HG03378 (cell line): ENCODE results near the gene RIPPLY3.

Experiments used
- ATAC-seq: cut with Tn5 transposase; IDR thresholded peaks from one replicate; pipeline ENCODE4 v1.9.1; 2021; ENCODE audit warnings: mild to moderate bottlenecking, moderate library complexity; ENCODE audit not compliant: unreplicated experiment

The RIPPLY3 gene

DNA sequence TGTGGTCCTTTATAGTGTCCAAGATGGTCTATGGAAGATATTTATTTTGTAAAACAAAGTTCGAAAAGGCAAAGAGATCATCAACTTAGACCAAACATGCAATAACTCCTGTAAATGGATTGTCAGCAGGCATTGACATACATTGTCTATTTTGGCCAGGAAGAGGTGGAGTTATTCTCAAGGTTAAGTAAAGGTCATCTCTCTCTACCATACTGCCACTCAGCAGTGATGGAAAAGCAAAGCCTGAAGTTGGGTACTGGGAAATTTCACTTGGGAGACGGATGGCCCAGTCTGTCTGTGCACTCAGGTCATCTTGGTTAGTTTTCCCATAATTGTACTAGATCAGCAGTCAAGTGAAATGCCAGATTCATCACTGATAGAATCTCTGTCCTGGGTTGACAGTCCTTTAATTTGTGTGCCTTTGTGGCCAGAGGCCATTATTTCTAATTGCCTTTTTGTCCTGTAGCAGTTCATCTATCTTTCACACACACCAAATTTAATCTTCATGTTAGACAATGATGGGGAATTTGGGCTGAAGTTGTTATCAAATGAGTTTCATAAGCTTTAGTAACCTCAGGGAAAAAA is 48.9 kb downstream of the RIPPLY3 start:
- no peak for ATAC-seq

- no peak for ATAC-seq
Observed at GRCh38 chr21:37057614-37058013, 51.1 kb downstream of the RIPPLY3 start.

- no peak for ATAC-seq
Observed at GRCh38 chr21:37058261-37058660, 51.8 kb downstream of the RIPPLY3 start.

GRCh38 chr21:37059181-37059580 is 52.7 kb downstream of the RIPPLY3 start:
- ATAC-seq = no peak

- ATAC-seq = no peak
Observed at GRCh38 chr21:37060296-37060695, 53.8 kb downstream of the RIPPLY3 start.

DNA sequence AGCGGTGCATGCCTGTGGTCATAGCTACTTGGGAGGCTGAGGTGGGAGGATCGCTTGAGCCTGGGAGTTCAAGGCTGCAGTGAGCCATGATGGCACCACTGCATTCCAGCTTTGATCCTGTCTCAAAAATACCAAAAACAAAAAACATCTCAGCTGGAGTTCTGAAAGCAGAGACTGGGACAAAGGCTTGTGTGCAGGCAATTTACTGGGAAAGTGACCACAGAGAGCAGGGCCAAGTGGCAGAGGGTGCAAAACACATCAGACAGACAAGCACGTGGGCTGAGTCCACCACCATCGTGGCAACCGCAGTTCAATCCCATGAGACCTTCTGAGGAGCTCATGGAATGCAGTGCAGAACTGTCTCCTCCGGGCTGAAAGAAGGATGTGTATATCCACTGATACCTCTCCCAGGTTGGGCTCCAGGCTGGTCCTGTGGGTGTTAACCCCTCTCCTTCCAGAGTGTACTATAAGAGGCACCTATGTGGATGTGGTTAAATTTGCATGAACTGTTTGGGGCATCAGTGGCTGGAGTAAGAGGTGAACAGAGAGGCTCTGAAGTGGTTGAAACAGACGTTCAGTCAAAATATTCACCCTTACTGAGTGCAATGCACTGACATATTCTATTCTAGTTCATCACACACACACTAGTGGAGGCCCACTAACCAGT is 55.6 kb downstream of the RIPPLY3 start:
- ATAC-seq = no peak

- no peak for ATAC-seq
Observed at GRCh38 chr21:37062593-37062935, 56.1 kb downstream of the RIPPLY3 start.

DNA sequence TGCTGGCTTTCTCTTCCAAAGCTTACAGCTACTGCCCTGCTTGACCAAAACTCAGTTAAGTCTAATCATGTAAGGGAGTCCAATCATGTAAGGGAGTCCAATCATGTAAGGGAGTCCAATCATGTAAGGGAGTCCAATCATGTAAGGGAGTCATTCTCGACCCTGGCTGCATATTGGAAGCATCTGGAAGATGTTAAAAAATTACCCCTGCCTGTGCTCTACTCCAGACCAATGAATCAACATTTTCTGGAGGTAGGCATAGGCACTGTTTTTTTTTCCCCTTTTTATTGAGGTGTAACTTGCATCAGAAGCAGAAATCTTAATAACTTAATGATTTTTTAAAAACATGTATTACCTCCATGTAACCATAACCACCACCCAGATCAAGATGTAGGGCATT is 56.9 kb downstream of the RIPPLY3 start:
- ATAC-seq = no peak

- ATAC-seq = no peak
Observed at GRCh38 chr21:37064841-37065240, 58.3 kb downstream of the RIPPLY3 start.

DNA sequence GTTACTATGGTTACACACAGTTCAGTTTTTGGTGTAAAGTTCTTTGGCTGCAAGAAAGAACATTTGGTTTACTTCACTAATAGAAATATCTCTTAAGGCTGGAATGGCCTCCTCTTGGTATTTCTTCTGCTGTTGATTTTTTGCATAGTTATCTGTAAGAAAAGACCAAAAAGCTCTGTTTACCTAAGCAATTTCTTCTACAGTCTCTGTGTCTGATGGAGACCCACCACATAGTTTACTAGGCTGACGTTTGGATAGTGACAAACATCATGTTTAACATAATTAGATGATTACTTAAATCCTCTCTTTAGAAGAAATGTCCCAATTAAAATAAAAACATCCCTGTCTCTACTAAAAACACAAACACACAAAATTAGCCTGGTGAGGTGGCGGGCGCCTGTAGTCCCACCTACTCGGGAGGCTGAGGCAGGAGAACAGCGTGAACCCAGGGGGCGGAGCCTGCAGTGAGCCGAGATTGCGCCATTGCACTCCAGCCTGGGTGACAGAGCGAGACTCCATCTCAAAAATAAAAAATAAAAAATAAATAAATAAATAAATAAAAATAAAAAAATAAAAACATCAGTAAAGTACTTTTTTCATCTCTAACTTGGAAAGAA is 59.2 kb downstream of the RIPPLY3 start:
- no peak for ATAC-seq
